Measurements from ENCODE around the gene ELAVL1.
"Not testable (repeated sequence)": the region's sequence is repeated elsewhere in the genome, so short reads cannot be mapped to it uniquely, and the experiment has no call there.

Gene ELAVL1

GRCh38 chr19:7920519-7921301 lies 84.7 kb downstream of the ELAVL1 start:
- peak; percentile 94 for DNase-seq

- peak; percentile 91 for DNase-seq
These were observed 85.6 kb downstream of the ELAVL1 start, which contains the start of gene SNAPC2 for GRCh38 chr19:7919610-7920518. Gene SNAPC2 (plus strand): TSS chr19:7920338. CDS start chr19:7920367, 29 bp downstream.

GRCh38 chr19:7918615-7919421 lies 86.6 kb downstream of the ELAVL1 start:
- no peak for DNase-seq

- not testable (repeated sequence) for DNase-seq
These were observed 87.3 kb downstream of the ELAVL1 start for GRCh38 chr19:7918062-7918614.

- peak; percentile 46 for DNase-seq
These were observed 88.0 kb downstream of the ELAVL1 start for GRCh38 chr19:7917267-7918061.

GRCh38 chr19:7916955-7917266 lies 88.5 kb downstream of the ELAVL1 start:
- no peak for DNase-seq

- peak; percentile 36 for DNase-seq
These were observed 89.1 kb downstream of the ELAVL1 start for GRCh38 chr19:7916103-7916954.

GRCh38 chr19:7915250-7916102 lies 90.0 kb downstream of the ELAVL1 start:
- DNase-seq: no peak

GRCh38 chr19:7914598-7915045 lies 90.8 kb downstream of the ELAVL1 start, which contains the start of gene TGFBR3L:
Gene TGFBR3L (plus strand): TSS chr19:7914830.
- no peak for DNase-seq

GRCh38 chr19:7914099-7914498 lies 91.3 kb downstream of the ELAVL1 start:
- no peak for DNase-seq

GRCh38 chr19:7913652-7914051 lies 91.8 kb downstream of the ELAVL1 start:
- no peak for DNase-seq

GRCh38 chr19:7912697-7913564 lies 92.5 kb downstream of the ELAVL1 start:
- no peak for DNase-seq

GRCh38 chr19:7912144-7912696 lies 93.2 kb downstream of the ELAVL1 start:
- DNase-seq: no peak

- no peak for DNase-seq
These were observed 93.8 kb downstream of the ELAVL1 start for GRCh38 chr19:7911508-7912143.

- DNase-seq: no peak
These were observed 94.9 kb downstream of the ELAVL1 start for GRCh38 chr19:7910321-7911161.

GRCh38 chr19:7909471-7910067 lies 95.9 kb downstream of the ELAVL1 start:
- DNase-seq: no peak

Data from HCEC 1CT (cell line).